ENCODE data around the gene KDM3B. TPM values are rescaled to one million over a fixed set of nuclear protein-coding genes. Genes with fewer than 3 reads are reported as not detected.

Gene KDM3B
- total RNA-seq, 1 experiment from 2014 or later: 89.2 TPM

GRCh38 chr5:138339091-138339456, 13.4 kb upstream of the KDM3B start:
- Histone ChIP-seq H3K27me3 (ENCODE audit: insufficient read depth, low read length) (no peaks in the 10 kb centered on the region), H3K9ac (ENCODE audit: extremely low read depth, insufficient read length, low read length) (peak overlapping the region; percentile 98), H3K79me1 (ENCODE audit: insufficient read depth, low read depth, low read length, poor library complexity, severe bottlenecking) (peaks cover 5% of the 10 kb centered on the region), H3K4ac (ENCODE audit: low read depth, low read length) (no peak overlapping the region), H3K56ac (ENCODE audit: insufficient read length, low read depth, low read length) (no peak overlapping the region), H3K27ac (ENCODE audit: insufficient read length, low read depth, low read length) (no peak overlapping the region), H3K79me2 (ENCODE audit: insufficient read depth, low read length) (peaks cover 16% of the 10 kb centered on the region; the same call in 1 of the 2 replicates), H3K4me2 (ENCODE audit: insufficient read depth, insufficient read length, low read length) (peak overlapping the region; percentile 96), H2BK20ac (ENCODE audit: low read depth, low read length, poor library complexity, severe bottlenecking) (no peak overlapping the region), H2BK12ac (ENCODE audit: insufficient read length, low read depth, low read length) (no peak overlapping the region), H3K4me1 (ENCODE audit: insufficient read depth, low read length) (no peaks in the 10 kb centered on the region), H3T11ph (ENCODE audit: low read length) (no peak overlapping the region), H3K14ac (ENCODE audit: insufficient read depth, low read length) (peak overlapping the region; percentile 54; the same call in 1 of the 2 replicates), H3K23me2 (ENCODE audit: insufficient read length, low read depth, low read length, poor library complexity, severe bottlenecking) (peaks cover 12% of the 10 kb centered on the region), H4K20me1 (ENCODE audit: control insufficient read depth, insufficient read depth, insufficient read length) (peaks cover 3% of the 10 kb centered on the region), H4K5ac (ENCODE audit: insufficient read length, low read depth, low read length) (no peak overlapping the region), H3K9me3 (ENCODE audit: control insufficient read depth, low read depth, low read length) (no peaks in the 10 kb centered on the region), H3K18ac (ENCODE audit: insufficient read length, low read depth, low read length) (peak overlapping the region; percentile 50), H4K8ac (replicated peaks; ENCODE audit: insufficient read length, low read depth, low read length) (no peak overlapping the region), H2AFZ (ENCODE audit: low read length) (no peak overlapping the region), H2BK5ac (ENCODE audit: insufficient read length, low read length) (no peak overlapping the region), H3K23ac (ENCODE audit: insufficient read length, low read depth, low read length) (no peak overlapping the region), H2BK120ac (ENCODE audit: low read depth, low read length, poor library complexity, severe bottlenecking) (no peak overlapping the region), H4K91ac (ENCODE audit: insufficient read length, low read depth, low read length) (no peak overlapping the region), H2BK15ac (ENCODE audit: low read depth, low read length) (no peak overlapping the region), H2AK5ac (ENCODE audit: insufficient read length, low read length) (no peak overlapping the region)
- Mint-ChIP-seq H3K9me3 (no peaks in the 10 kb centered on the region), H3K27me3 (ENCODE audit: low read depth) (no peaks in the 10 kb centered on the region), H3K36me3 (ENCODE audit: insufficient read depth in 1 of 3, low read depth in 3 of 3) (peaks cover 22 to 39% (median 26%) of the 10 kb centered on the region in 3 experiments), H3K4me1 (peaks cover 27 to 33% of the 10 kb centered on the region in 2 experiments), H3K4me3 (peak overlapping the region; percentile 91 to 95), H3K27ac (peak overlapping the region; percentile 93 to 99 (median 96))
- WGBS (ENCODE audit: extremely low coverage, insufficient read length, low lambda C conversion rate): no CpG with 5 or more reads among the region's 7 CpGs
- TF ChIP-seq CTCF (conservative IDR thresholded peaks at IDR 0.05): no peak
- no peak for DNase-seq
